Measurements from ENCODE around the gene BID.
A peak's percentile ranks its signal among the peaks of the same experiment; 100 is the strongest.
"Not testable (repeated sequence)": the region's sequence is repeated elsewhere in the genome, so short reads cannot be mapped to it uniquely, and the experiment has no call there.

Gene BID

DNA sequence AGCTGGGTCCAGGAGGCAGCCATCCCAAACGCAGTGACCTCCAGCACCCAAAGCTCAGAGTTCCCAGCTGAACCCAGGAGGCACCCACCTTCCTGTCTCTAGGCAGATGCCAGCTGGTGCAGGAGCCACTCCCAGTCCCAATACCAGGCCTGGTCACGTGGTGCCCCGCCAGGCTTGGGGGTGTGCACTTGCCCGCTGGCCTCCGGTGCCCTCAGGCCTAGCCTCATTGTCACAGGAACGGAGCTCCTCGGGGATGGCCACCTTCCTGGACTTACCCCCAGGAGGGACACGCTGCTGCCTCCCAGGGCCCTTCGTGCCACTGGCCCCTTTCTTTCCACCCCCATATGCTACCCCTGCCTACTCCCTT lies 4.6 kb downstream of the BID start:
- DNase-seq (ENCODE audit: low spot score) = no peak

DNA sequence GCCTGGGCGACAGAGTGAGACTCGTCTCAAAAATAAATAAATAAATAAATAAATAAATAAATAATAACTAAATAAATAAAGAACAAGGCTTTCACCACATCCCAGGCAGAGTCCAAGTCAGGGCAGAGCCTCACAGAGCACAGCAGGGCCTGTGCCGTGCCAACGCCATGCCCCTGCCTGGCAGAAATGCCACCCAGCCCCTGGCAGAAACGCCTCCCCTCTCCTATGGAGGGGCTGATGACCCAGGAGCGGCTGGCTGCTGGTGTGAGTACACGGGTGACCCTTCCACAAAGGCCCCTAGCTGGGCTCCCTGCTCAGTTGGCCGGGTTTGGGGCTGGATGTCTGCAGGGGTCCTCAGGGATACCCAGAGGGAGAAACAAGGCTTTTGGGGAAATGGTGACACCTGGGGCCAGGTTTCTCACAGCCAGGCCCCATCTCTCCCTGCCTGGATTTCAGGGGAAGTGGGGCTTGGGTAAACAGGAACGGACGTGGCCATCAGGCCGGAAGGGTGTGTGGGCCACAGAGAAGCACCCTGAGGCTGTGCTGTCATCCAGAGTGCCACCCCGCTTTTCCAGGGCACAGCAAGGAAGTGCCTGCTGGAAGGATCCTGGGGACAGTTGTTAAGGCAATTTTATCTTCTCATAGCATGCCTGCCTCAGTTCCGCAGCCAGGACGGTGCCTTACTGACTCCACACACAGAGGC lies 5.1 kb downstream of the BID start:
- DNase-seq (ENCODE audit: low spot score) = no peak

DNA sequence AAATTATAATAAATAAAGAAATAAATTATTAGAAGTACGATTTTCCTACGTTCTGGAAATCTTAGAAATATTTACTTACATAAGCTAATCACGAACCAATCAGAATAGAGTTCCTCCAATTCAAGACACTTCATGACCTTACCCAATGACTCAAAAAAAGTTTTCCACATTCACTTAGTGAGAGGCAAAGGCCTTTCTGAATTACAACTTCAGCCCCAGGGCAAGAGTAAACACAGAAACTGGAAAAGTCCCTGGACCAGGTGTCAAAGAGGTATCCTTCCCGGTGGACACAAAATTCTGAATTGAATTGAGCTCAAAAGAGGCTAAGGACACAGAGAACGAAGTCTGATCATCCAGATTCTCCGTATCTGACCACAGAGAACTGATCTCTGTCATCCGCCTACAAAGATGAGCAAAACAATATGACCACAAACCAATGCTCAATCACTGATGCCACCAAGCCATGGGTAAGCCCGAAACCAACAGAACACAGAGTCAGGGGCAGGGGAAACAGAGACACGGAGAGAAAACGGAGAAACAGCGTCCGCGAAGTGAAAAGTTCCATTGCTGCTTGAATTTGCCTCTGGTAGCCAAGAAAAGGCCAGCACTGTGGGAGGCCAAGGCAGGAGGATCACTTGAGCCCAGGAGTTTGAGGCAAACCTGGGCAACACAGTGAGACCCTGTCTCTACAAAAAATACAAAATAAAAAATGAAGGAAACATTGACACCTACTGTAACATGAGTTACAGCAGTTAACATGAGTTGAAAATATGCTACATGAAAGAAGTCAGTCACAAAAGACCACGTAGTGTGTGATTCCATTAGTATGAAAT lies 6.8 kb downstream of the BID start:
- peak; percentile 73 for DNase-seq (ENCODE audit: low spot score)

DNA sequence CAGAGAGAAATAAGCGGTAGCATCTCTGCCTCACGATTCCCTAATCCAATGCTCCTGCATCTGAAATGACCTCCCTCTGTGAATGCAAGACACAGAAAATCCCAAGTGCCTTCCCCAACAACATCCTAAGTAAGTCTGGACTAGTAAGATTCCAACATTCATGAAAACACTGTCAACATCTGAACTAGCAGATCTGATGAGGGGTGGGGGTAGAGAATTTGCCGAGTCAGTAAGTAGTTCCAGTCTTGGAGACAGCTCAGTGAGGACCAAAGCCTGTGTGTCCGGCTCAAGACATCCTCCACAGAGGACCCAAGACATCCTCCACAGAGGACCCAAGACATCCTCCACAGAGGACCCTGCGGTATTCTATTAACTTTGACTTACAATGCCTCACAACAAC lies 9.4 kb downstream of the BID start:
- not testable (repeated sequence) for DNase-seq (ENCODE audit: low spot score)

DNA sequence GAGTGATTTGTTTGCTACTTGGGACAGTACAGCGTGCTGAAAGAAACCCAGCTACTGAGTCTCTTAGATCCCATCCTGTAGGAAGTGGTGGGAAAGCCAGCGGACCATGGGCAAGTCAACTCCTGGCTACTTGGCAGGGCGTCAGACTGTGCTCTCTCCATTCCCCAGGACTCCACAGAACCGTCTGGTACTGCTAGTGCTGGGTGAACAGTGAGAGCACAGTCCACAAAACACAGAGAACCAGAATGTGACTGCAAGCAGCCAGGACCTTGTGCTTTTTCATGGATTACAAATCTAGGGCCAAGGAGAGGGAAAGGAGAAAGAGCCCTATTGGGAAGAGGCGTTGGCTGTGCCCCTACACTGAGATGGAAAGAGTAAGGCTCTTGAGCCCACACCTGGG lies 10.2 kb downstream of the BID start:
- DNase-seq (ENCODE audit: low spot score) = no peak

DNA sequence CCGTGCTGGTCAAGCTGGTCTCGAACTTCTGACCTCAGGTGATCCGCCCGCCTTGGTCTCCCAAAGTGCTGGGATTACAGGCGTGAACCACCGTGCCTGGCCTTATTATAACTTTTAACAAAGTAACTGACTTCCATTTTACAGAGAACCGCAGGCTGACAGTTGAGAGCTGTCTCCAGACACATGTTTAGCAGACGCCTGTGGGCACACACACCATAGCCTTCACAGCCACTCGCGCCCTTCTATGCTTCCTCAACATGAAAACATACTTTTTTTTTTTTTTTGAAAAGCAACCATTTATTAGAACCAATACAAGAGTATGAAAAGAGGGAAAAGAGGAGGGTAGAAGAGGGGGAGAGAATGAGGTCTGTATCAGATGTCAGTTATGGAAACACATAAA lies 10.8 kb downstream of the BID start:
- DNase-seq (ENCODE audit: low spot score) = not testable (repeated sequence)

DNA sequence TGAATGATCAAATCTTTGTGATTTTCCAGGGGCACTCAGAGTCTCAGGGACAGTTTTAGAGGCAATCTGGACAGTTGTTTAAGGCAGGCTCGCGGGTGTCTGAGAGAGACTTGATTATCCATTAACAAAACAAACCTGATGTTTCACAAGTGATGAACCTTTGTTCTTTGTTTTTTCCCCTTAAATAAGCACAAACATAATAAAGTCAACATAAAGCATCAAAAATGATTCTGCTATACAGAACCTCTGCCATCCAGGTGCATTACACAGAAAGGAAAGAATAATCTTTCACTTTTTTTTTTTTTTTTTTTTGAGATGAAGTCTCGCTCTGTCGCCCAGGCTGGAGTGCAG lies 13.2 kb downstream of the BID start:
- no peak for DNase-seq (ENCODE audit: low spot score)

DNA sequence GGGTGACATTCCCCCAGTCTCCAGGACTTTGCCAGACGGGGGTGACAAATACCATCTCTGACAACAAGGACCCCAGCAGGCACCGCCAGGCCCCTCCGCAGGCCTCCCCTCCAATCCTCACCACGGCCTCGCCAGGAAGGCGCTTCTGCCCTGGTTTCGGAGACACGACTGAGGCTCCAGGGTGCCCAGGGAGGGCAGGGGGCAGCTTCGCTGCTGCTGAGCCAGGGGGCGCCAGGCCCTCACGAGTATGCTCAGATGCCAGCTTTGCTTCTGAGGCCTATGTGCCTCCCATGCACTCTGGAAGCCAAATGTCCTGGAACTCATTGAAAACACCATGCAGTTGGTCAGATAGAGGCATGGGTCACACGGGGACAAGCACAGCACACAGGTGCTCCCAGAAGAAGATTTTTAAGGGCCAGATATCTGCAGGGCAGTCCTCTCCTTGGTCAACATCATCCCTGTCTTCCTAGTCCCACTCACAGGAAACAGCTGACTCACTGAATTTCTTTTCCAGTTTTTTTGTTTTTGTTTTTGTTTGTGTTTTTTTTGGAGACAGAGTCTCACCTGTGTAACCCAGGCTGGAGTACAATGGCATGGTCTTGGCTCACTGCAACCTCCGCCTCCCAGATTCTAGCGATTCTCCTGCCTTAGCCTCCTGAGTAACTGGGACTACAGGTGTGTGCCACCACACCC lies 19.9 kb downstream of the BID start:
- DNase-seq (ENCODE audit: low spot score) = peak; percentile 31

DNA sequence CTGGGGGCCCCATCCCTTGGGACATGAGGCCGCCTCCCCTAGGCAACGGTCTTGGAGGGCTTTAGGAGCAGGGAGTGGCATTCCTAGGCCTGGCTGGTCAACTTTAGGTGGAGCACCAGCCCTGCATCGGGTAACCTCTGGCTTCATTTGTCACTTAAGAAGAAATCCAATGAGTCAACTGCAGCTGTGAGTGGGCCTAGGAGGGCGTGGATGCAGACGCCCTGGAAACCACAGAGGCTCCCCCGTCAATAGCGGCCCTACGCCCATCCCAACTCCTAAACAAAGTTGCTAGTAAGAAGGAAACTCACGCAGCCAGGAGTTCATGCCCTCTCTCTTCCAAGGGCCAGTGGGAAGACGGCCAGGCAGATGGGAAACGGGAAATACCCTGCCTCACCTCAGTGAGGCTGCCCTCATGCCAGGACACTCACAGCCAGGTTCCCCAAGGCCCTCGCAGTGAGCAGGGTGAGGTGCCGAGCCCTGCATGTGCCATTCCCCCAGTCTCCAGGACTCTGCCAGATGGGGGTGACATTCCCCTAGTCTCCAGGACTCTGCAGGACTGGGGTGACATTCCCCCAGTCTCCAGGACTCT lies 20.8 kb downstream of the BID start:
- DNase-seq (ENCODE audit: low spot score) = no peak

DNA sequence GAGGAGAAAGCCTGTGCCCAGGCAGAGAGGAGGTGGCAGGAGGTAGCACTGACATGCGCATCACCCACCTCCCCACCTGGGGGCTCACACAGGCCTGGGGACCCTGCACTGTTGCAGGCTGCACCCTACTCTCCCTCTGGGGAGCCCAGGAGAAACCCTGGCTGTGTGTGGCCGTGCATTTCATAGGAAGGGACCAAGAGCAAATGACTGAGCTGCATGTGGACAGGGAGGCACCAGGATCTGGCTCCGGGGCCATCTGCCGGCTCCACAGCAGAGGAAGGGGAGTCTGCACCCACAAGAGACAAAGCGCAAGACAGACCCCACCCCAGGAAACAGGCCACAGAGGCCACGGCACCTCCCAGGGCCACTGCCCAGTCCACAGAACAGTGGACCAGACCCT lies 22.7 kb downstream of the BID start:
- no peak for DNase-seq (ENCODE audit: low spot score)

DNA sequence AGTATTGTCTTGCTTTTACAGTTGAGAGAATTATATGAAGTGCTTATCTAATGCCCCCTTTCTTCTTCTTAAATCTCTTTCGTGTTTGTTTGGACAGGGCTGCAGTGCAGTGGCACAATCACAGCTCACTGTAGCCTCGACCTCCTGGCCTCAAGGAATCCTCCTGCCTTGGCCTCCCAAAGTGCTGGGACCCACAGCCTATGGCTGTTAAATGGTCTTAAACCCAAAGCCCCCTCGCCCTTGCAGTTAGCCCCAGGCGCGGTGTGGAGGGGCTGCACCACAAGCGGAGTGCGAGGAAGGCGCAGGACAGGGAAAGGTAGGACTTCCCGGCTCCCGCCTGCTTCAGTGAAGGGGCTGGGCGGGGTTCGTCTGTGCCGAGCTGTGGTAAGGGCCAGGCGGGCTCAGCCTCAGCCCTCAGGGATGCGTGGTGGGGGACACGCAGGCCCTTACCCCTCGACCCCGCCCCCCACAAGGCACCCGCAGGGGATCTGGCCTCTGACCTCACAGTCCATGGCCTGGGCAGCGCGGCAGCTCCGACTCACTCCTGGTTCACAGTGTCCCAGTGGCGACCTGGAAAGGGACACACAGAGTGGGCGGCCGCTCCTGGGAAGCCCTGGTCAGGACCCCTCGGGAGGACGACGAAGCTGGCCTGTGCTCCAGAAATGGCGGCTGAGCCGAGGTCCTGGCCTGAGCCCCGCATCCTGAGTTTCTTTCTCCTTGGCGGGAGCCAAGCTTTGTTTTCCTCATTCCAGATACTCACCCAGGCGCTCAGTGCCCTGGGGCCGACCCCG lies 24.5 kb downstream of the BID start:
- DNase-seq (ENCODE audit: low spot score) = no peak

DNA sequence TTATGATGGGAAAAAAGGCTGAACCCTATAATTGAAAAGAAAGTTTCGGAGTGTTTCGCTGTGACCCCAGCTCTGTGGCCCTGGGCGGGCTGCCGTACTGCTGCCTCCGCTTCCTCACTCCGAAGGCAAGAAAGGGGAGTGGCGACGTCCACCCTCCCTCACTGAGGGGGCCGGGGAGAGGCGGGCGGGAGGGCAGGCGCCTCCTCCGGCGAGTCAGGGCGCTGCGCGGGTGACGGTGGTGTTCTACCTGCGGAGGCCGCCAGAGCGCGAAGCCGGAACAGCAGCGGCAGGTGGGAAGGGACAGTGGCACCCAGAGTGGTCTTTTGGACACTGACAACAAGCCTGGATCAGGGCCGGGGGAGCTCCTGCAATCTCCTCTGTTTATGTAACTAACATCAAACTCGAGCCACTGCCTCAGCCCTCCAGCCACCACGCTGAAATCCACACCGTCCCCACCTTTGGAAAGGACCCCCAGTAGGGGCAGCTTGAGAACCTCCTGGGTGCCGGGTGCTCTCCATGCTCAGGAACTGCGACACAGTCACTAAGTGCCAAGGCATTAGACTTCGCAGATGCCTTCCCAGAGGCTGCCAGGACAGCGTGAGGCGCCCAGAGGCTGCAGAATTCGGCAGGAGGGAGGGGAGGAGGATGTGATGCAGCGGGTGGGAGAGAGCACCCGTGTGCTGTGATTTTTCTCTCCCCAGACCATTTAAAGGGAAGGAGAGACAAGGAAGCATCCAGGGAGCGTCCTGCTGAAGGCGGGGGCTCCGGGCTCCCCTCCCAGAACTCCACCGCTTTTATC lies 25.5 kb downstream of the BID start:
- DNase-seq (ENCODE audit: low spot score) = no peak

DNA sequence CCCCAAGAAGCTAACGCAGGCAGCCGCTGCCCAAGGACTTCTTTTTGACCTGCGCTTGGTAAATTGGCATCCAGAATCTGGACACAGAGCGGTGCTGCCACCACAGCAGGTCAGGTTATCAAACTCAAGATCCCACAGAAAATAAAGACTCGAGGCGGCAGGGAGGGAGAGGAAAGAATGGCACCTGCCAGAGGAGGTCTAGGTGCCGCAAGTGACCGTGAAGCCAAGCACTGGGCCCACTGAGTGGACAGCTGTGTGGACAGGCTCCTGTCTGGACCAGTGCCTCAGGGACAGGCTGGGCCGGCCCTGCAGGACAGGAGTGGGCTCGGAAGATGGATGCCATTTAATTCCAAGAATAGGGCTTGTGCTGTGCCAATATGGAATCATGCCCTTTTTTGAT lies 27.4 kb downstream of the BID start:
- no peak for DNase-seq (ENCODE audit: low spot score)

DNA sequence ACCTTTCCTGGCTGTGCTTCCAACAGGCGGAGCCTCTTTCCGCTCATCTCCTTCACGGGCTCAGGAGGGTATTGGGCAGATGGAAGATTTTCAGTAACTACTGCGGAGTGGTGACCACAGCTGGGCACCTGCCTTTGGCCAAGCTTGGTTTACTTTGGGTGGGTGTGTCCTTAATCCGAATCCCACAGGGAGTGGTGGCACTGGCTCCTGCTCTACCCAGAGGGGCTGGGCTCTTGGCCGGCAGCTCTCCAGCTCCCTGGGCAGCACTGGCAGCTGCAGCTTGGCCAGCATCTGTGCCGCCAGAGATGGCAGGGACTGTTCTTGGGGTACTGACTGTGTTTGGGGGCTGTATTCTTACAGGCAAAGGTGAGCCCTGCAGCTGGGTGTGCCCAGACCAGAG lies 29.8 kb downstream of the BID start:
- DNase-seq (ENCODE audit: low spot score) = no peak

DNA sequence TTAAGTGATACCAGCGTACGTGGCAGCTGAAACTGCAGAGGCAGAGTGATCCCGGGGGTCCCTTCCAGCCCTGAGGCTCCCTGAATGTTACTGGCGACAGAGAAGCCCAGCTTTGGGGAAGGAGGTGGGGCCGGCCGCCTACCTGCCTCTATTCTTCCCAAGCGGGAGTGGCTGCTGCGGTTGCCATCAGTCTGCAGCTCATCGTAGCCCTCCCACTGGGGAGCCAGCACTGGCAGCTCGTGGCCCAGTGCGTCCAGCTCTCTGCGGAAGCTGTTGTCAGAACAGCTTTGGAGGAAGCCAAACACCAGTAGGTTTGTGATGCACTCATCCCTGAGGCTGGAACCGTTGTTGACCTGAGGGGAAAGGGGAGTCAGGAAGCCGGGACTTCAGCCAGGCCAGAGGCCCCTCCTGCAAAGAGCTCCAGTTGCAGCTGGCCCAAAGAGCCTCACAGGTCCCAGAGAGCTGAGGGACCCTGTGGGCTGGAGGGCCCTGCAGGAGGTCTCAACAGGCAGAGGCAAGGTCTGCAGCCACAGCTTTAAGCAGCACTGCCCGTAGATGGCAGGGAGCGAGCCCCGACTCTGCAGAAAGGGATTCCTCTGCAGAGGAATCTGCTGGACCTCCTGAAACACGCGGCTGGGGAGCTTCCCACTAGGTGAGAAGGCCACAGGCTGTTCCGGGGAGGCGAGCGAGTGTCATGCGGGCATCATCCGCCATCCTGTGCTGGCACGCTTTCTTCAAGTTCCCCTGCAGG lies 30.4 kb downstream of the BID start:
- DNase-seq (ENCODE audit: low spot score) = no peak

DNA sequence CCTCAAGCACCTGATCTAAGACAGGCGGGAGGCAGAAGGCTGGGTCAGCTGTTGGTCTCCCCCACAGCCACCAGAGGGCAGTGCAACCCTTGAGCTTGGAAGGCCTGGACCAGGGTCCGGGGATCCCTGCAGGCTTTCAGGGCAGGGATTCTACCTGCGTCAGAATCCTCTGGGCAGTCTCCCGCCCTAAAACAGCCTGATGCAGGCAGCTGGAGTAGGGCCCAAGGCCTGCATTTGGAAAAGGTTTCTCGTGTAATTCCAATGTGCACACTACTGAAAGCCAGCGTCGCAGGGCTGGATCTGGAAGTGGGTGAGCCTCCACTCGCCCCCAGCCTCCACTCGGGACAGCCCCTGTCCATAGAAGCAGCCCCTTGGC lies 31.8 kb downstream of the BID start:
- DNase-seq (ENCODE audit: low spot score) = peak; percentile 64

DNA sequence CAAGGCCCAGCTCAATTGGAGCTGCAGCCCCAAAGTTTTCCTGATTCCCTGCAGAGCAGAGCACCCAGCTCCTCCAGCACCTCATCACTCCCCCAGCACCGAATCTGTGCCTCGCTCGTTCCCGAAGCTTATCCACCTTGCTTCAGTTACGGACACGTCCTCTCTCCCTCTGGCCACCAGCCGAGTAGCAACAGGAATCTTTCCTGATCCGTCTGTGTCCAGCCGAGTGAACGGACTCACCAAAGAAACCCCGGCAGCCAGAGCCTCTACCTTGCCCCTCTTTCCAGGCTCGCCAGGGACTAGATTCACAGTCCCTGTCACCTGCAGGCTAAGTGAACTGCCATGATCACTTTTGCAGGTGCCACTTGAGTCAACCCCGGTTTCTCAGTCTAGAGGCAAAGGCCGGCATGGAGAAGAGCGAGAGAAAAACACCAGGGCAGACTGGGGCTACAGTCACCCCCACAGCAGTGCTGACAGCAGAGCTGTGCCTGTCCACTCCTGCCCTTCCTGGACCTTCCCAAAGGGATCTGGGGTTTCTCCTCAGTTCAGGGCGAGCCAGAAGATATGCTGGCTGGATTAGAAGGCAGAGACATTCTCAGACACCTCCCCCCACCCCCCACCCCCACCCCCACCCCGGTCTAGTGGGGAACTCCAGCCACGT lies 32.3 kb downstream of the BID start:
- DNase-seq (ENCODE audit: low spot score) = no peak

DNA sequence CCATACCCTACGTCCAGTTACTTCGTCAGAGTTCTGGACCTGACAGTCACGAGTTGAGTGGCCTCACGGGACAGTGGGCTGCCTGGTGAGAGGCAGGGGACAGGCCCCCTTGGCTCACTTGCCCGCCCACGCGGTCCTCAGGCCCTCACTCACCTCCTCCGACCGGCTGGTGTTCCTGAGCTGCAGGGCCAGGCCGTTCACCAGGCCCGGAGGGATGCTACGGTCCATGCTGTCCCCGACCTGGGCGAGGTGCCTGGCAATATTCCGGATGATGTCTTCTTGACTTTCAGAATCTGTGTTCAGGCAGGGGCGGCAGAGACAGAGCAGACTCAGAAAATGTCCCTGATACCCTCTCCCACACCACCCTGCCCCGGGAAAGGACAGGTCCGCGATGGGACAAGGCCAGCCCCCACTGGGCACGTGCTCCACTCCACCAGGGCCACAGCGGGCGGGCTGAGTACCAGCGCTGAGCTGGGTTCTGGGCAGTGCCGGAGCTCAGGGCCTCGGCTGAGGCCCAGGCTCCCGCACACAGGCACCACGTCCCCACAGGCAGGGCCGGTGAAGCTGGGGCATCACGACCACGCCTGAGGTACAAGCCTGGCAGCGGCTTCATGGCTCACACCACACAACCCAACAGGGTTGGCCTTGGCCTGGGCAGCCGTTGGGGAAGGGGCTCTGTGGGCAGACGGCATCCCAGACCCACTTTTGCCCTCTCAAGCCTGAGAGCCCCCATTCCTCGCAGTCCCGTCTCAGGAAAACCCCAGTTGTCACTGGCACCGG lies 34.9 kb downstream of the BID start:
- no peak for DNase-seq (ENCODE audit: low spot score)

All from CD4-positive, alpha-beta T cell treated with Interleukin-2 at 100 ng/mL for 4 hours (primary cell).